HL-60 (cell line): ENCODE results near the gene LAMTOR2.

Source experiments
- DNase-seq, 2 experiments: peaks; one replicate each; pipeline ENCODE4 v3.0.0-alpha.2; 2010 to 2020; ENCODE audit warnings: low read depth in 1 of 2, low spot score in 1 of 2
- H3K27ac ChIP-seq: fragments of 250-450 bp; sonication (Bioruptor Pico); replicated peaks from 2 replicates; pipeline ENCODE4 v1.5.1; 2020; ENCODE audit warnings: mild to moderate bottlenecking, moderate library complexity
- H3K27me3 ChIP-seq: fragments of 250-450 bp; sonication (Bioruptor Pico); 2 replicates; pipeline ENCODE4 v1.5.1; 2021; ENCODE audit warnings: mild to moderate bottlenecking, moderate library complexity; ENCODE audit not compliant: insufficient read depth, poor library complexity, severe bottlenecking
- H3K4me3 ChIP-seq: replicated peaks from 2 replicates; pipeline ENCODE4 v1.5.1; 2011; ENCODE audit warnings: mild to moderate bottlenecking, control low read depth, low read length; ENCODE audit not compliant: insufficient read depth
- CTCF ChIP-seq: IDR thresholded peaks from one replicate; pipeline ENCODE4 v1.5.1; 2011; ENCODE audit warnings: low read length, control low read depth, inconsistent platforms; ENCODE audit not compliant: insufficient read depth
- GABPA ChIP-seq: IDR thresholded peaks from 2 replicates; pipeline ENCODE4 v1.6.1; 2012; ENCODE audit warnings: low read depth
- POLR2AphosphoS5 ChIP-seq: IDR thresholded peaks from 2 replicates; pipeline ENCODE4 v1.6.1; 2012; ENCODE audit warnings: low read depth
- REST ChIP-seq: IDR thresholded peaks from 2 replicates; pipeline ENCODE4 v1.6.1; 2012; ENCODE audit warnings: low read depth; ENCODE audit not compliant: insufficient replicate concordance
- SPI1 ChIP-seq: IDR thresholded peaks from 2 replicates; pipeline ENCODE4 v1.6.1; 2012; ENCODE audit warnings: low read depth, mild to moderate bottlenecking, borderline replicate concordance

Gene LAMTOR2

GRCh38 chr1:156048663-156049258 lies 5.8 kb upstream of the LAMTOR2 start:
- Histone ChIP-seq H3K27me3 (no peaks in the 10 kb centered on the region), H3K4me3 (no peak overlapping the region), H3K27ac (no peak overlapping the region)
- DNase-seq, result no peak
- TF ChIP-seq SPI1, result no peak
- TF ChIP-seq GABPA, result no peak
- no peak for TF ChIP-seq REST
- no peak for TF ChIP-seq CTCF
- no peak for TF ChIP-seq POLR2AphosphoS5

- Histone ChIP-seq H3K4me3 (no peak overlapping the region), H3K27me3 (no peaks in the 10 kb centered on the region), H3K27ac (no peak overlapping the region)
- TF ChIP-seq SPI1, result no peak
- no peak for TF ChIP-seq REST
- no peak for TF ChIP-seq CTCF
- no peak for TF ChIP-seq POLR2AphosphoS5
- TF ChIP-seq GABPA, result no peak
- DNase-seq, result no peak
Observed at GRCh38 chr1:156050376-156050775, 4.2 kb upstream of the LAMTOR2 start.

GRCh38 chr1:156051011-156051725 lies 3.4 kb upstream of the LAMTOR2 start:
- TF ChIP-seq POLR2AphosphoS5, result no peak
- no peak for TF ChIP-seq SPI1
- no peak for TF ChIP-seq GABPA
- no peak for TF ChIP-seq CTCF
- no peak overlapping the region for H3K27ac ChIP-seq
- no peak for DNase-seq
- H3K4me3 ChIP-seq, result no peak overlapping the region
- no peaks in the 10 kb centered on the region for H3K27me3 ChIP-seq
